HL-60 (cell line): ENCODE measurements around the gene SLC9C1.

ENCODE experiments used
- DNase-seq, 2 experiments: peaks; one replicate each; pipeline ENCODE4 v3.0.0-alpha.2; 2010 to 2020; ENCODE audit warnings: low read depth in 1 of 2, low spot score in 1 of 2
- H3K27ac ChIP-seq: fragments of 250-450 bp; sonication (Bioruptor Pico); replicated peaks from 2 replicates; pipeline ENCODE4 v1.5.1; 2020; ENCODE audit warnings: mild to moderate bottlenecking, moderate library complexity
- H3K27me3 ChIP-seq: fragments of 250-450 bp; sonication (Bioruptor Pico); 2 replicates; pipeline ENCODE4 v1.5.1; 2021; ENCODE audit warnings: mild to moderate bottlenecking, moderate library complexity; ENCODE audit not compliant: insufficient read depth, poor library complexity, severe bottlenecking
- H3K4me3 ChIP-seq: replicated peaks from 2 replicates; pipeline ENCODE4 v1.5.1; 2011; ENCODE audit warnings: mild to moderate bottlenecking, control low read depth, low read length; ENCODE audit not compliant: insufficient read depth
- GABPA ChIP-seq: IDR thresholded peaks from 2 replicates; pipeline ENCODE4 v1.6.1; 2012; ENCODE audit warnings: low read depth
- POLR2AphosphoS5 ChIP-seq: IDR thresholded peaks from 2 replicates; pipeline ENCODE4 v1.6.1; 2012; ENCODE audit warnings: low read depth
- SPI1 ChIP-seq: IDR thresholded peaks from 2 replicates; pipeline ENCODE4 v1.6.1; 2012; ENCODE audit warnings: low read depth, mild to moderate bottlenecking, borderline replicate concordance
- TF ChIP-seq, protein P1 (sequence below): IDR thresholded peaks from one replicate; pipeline ENCODE4 v1.5.1; 2011; ENCODE audit warnings: low read length, control low read depth, inconsistent platforms; ENCODE audit not compliant: insufficient read depth
- TF ChIP-seq, protein P2 (sequence below): IDR thresholded peaks from 2 replicates; pipeline ENCODE4 v1.6.1; 2012; ENCODE audit warnings: low read depth; ENCODE audit not compliant: insufficient replicate concordance

SLC9C1 gene

DNA sequence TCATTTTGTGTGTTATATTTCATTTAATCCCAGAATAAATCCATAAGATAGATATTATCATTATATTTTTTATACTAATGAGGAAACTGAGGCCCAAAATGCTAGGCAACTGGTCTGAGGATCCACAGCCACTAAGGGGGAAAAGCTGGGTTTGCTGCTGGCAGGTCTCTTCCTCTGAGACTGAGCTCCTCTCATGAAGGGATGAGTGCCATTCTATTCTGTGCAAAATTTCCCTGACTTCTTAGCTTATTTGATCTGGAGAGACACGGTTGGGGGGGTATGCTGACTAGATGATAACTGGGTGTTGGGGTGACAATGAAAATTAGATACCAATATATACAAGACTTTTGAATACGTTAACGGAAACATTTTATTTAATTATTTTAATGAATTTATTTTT lies 162.9 kb downstream of the SLC9C1 start:
- TF ChIP-seq, protein P1, sequence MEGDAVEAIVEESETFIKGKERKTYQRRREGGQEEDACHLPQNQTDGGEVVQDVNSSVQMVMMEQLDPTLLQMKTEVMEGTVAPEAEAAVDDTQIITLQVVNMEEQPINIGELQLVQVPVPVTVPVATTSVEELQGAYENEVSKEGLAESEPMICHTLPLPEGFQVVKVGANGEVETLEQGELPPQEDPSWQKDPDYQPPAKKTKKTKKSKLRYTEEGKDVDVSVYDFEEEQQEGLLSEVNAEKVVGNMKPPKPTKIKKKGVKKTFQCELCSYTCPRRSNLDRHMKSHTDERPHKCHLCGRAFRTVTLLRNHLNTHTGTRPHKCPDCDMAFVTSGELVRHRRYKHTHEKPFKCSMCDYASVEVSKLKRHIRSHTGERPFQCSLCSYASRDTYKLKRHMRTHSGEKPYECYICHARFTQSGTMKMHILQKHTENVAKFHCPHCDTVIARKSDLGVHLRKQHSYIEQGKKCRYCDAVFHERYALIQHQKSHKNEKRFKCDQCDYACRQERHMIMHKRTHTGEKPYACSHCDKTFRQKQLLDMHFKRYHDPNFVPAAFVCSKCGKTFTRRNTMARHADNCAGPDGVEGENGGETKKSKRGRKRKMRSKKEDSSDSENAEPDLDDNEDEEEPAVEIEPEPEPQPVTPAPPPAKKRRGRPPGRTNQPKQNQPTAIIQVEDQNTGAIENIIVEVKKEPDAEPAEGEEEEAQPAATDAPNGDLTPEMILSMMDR = no peak
- no peak for TF ChIP-seq SPI1
- TF ChIP-seq, protein P2, sequence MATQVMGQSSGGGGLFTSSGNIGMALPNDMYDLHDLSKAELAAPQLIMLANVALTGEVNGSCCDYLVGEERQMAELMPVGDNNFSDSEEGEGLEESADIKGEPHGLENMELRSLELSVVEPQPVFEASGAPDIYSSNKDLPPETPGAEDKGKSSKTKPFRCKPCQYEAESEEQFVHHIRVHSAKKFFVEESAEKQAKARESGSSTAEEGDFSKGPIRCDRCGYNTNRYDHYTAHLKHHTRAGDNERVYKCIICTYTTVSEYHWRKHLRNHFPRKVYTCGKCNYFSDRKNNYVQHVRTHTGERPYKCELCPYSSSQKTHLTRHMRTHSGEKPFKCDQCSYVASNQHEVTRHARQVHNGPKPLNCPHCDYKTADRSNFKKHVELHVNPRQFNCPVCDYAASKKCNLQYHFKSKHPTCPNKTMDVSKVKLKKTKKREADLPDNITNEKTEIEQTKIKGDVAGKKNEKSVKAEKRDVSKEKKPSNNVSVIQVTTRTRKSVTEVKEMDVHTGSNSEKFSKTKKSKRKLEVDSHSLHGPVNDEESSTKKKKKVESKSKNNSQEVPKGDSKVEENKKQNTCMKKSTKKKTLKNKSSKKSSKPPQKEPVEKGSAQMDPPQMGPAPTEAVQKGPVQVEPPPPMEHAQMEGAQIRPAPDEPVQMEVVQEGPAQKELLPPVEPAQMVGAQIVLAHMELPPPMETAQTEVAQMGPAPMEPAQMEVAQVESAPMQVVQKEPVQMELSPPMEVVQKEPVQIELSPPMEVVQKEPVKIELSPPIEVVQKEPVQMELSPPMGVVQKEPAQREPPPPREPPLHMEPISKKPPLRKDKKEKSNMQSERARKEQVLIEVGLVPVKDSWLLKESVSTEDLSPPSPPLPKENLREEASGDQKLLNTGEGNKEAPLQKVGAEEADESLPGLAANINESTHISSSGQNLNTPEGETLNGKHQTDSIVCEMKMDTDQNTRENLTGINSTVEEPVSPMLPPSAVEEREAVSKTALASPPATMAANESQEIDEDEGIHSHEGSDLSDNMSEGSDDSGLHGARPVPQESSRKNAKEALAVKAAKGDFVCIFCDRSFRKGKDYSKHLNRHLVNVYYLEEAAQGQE = no peak
- TF ChIP-seq GABPA = no peak
- TF ChIP-seq POLR2AphosphoS5 = no peak
- Histone ChIP-seq H3K27me3 (no peaks in the 10 kb centered on the region), H3K4me3 (no peak overlapping the region), H3K27ac (no peak overlapping the region)
- no peak for DNase-seq

DNA sequence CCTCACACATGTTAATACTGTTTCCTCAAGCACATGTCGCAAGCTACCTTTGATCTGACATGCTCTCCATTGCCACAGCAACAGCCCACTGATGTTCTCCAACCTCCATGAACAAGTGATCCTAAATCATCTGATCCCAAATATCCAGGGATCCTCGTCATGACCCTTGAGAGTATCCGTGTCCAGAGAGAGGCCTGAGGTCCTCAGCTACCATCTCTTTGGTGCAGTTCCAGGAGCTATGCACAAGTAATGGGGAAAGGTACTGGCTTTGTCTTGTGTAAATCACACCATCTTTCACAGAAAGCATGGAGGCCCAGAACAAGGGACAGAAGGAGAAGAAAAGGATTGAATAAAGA lies 163.4 kb downstream of the SLC9C1 start:
- H3K27ac ChIP-seq = no peak overlapping the region
- no peak overlapping the region for H3K4me3 ChIP-seq
- DNase-seq = no peak
- no peaks in the 10 kb centered on the region for H3K27me3 ChIP-seq
- TF ChIP-seq POLR2AphosphoS5 (no peak), GABPA (no peak), SPI1 (no peak)
- TF ChIP-seq, protein P2 = no peak
- TF ChIP-seq, protein P1 = no peak

DNA sequence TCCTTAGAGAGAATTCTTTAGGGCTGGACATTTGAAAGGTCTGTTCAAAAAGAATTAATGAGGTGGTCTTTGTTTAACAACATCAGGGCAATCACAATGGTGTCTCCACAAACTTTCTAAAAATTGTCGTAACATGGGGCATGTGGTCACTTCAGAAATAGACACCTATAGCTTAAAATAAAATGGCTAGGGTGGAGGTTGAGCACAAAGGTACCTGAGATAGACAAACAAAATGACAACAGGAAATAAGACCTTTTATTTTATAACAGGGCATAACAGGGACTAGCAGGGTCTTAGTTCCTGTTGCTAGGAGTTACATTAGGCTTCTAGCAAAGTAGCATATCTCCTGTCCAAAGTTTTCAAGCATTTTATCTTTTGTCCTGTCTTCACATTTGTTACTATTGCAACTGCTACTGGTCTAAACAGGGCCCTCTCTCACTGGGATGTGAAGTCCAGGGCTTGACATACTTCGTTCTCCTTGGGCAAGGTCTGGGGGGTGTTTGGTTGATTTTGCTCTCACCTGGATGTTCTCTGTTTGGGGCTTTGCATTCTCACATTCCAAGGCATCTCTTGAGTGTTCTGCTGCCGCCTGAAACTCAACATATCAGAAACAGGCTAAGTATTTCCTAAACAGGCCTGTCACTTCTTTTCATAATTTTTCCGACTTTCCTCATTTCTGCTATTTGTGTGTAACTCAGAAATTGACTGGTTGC lies 163.9 kb downstream of the SLC9C1 start:
- DNase-seq = no peak
- H3K4me3 ChIP-seq = no peak overlapping the region
- H3K27ac ChIP-seq = no peak overlapping the region
- no peaks in the 10 kb centered on the region for H3K27me3 ChIP-seq
- TF ChIP-seq, protein P2 = no peak
- TF ChIP-seq, protein P1 = no peak
- no peak for TF ChIP-seq SPI1
- no peak for TF ChIP-seq GABPA
- no peak for TF ChIP-seq POLR2AphosphoS5
